Activated T-helper 2 cell treated with anti-CD3 and anti-CD28 coated beads, Interferon-gamma antibody, Interleukin-2, Interleukin-4, amounts not matched to agents 10 μg/mL and 5 μg/mL and 100 μg/mL, durations not matched to agents 14 hours and 24 hours and 36 hours (primary cell): ENCODE results near the gene TMEFF2. TPM values are rescaled to one million over a fixed set of nuclear protein-coding genes. Genes with fewer than 3 reads are reported as not detected.

ENCODE experiments used
- DNase-seq: peaks from one replicate; pipeline ENCODE4 v3.0.0; 2021; ENCODE audit warnings: low spot score
- H3K27ac Mint-ChIP-seq: one replicate; pipeline ENCODE4 v1.8.0; 2021; ENCODE audit warnings: mixed read lengths
- H3K27me3 Mint-ChIP-seq: one replicate; pipeline ENCODE4 v1.8.0; 2021; ENCODE audit warnings: low read depth, mixed read lengths
- H3K36me3 Mint-ChIP-seq: one replicate; pipeline ENCODE4 v1.8.0; 2021; ENCODE audit warnings: low read depth, mixed read lengths
- H3K4me1 Mint-ChIP-seq: one replicate; pipeline ENCODE4 v1.8.0; 2021; ENCODE audit warnings: low read depth, mixed read lengths
- H3K4me3 Mint-ChIP-seq: one replicate; pipeline ENCODE4 v1.8.0; 2021; ENCODE audit warnings: low read depth, mild to moderate bottlenecking, moderate library complexity, mixed read lengths
- H3K9me3 Mint-ChIP-seq: one replicate; pipeline ENCODE4 v1.8.0; 2021; ENCODE audit warnings: mixed read lengths
- intact Hi-C: fragments of 100-400 bp; cut with micrococcal nuclease; formaldehyde crosslinking; loops from one replicate; pipeline ENCODE4 v1.15.1; 2023
- total RNA-seq: library from RNA; stranded (reverse); gene quantifications from 2 replicates; pipeline ENCODE4 v1.2.3, GENCODE V29; 2022

The TMEFF2 gene
- total RNA-seq, 1 donor from 2014 or later: not detected

GRCh38 chr2:192069417-192069816 lies 125.3 kb downstream of the TMEFF2 start:
- Mint-ChIP-seq H3K9me3 (no peaks in the 10 kb centered on the region), H3K27me3 (peaks cover 9% of the 10 kb centered on the region), H3K4me3 (no peak overlapping the region), H3K27ac (no peak overlapping the region), H3K36me3 (no peaks in the 10 kb centered on the region), H3K4me1 (peaks cover 8% of the 10 kb centered on the region)
- DNase-seq: no peak
- intact Hi-C loops: no loop called here

DNA sequence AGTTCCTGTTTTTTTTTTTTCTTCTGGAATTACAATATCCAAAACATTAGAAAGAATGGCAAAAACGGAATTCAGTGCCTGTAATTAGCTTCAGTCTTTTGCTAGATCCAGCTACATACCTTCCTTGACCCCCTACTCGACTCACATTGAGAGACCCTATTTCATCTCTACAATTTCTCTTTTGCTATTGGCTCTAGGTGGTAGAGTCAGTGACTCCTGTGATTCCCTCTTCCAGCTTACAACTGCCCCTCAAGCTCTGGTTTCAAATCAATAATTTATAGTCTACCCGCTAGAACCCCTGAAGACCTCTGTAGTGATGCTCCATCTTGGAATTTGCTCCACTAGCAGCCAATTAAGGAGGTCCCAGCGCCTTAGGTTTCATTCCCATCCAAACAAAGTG lies 125.8 kb downstream of the TMEFF2 start:
- Mint-ChIP-seq H3K9me3 (no peaks in the 10 kb centered on the region), H3K4me1 (peaks cover 8% of the 10 kb centered on the region), H3K27ac (no peak overlapping the region), H3K36me3 (no peaks in the 10 kb centered on the region), H3K4me3 (no peak overlapping the region), H3K27me3 (peaks cover 11% of the 10 kb centered on the region)
- DNase-seq: no peak
- intact Hi-C loops: no loop called here

GRCh38 chr2:192067631-192068030 lies 127.1 kb downstream of the TMEFF2 start:
- no peak for DNase-seq
- no peaks in the 10 kb centered on the region for H3K9me3 Mint-ChIP-seq
- intact Hi-C loops: no loop called here
- no peak overlapping the region for H3K27ac Mint-ChIP-seq
- peaks cover 5% of the 10 kb centered on the region for H3K4me1 Mint-ChIP-seq
- no peak overlapping the region for H3K4me3 Mint-ChIP-seq
- H3K27me3 Mint-ChIP-seq: peaks cover 11% of the 10 kb centered on the region
- H3K36me3 Mint-ChIP-seq: no peaks in the 10 kb centered on the region

- Mint-ChIP-seq H3K4me1 (no peaks in the 10 kb centered on the region), H3K27me3 (peaks cover 11% of the 10 kb centered on the region), H3K36me3 (no peaks in the 10 kb centered on the region), H3K4me3 (no peak overlapping the region), H3K9me3 (no peaks in the 10 kb centered on the region), H3K27ac (no peak overlapping the region)
- intact Hi-C loops: no loop called here
- no peak for DNase-seq
Measured at GRCh38 chr2:192064459-192064858, 130.3 kb downstream of the TMEFF2 start.

GRCh38 chr2:192060161-192060560 lies 134.6 kb downstream of the TMEFF2 start:
- H3K27me3 Mint-ChIP-seq: peaks cover 5% of the 10 kb centered on the region
- H3K27ac Mint-ChIP-seq: no peak overlapping the region
- intact Hi-C loops: no loop called here
- H3K9me3 Mint-ChIP-seq: no peaks in the 10 kb centered on the region
- H3K36me3 Mint-ChIP-seq: no peaks in the 10 kb centered on the region
- DNase-seq: no peak
- no peaks in the 10 kb centered on the region for H3K4me1 Mint-ChIP-seq
- H3K4me3 Mint-ChIP-seq: no peak overlapping the region

GRCh38 chr2:192059266-192059665 lies 135.5 kb downstream of the TMEFF2 start:
- Mint-ChIP-seq H3K4me1 (no peaks in the 10 kb centered on the region), H3K27ac (no peak overlapping the region), H3K4me3 (no peak overlapping the region), H3K9me3 (no peaks in the 10 kb centered on the region), H3K36me3 (no peaks in the 10 kb centered on the region), H3K27me3 (no peaks in the 10 kb centered on the region)
- no peak for DNase-seq
- intact Hi-C loops: no loop called here

- intact Hi-C loops: no loop called here
- no peaks in the 10 kb centered on the region for H3K4me1 Mint-ChIP-seq
- no peaks in the 10 kb centered on the region for H3K27me3 Mint-ChIP-seq
- no peak overlapping the region for H3K4me3 Mint-ChIP-seq
- no peak for DNase-seq
- H3K36me3 Mint-ChIP-seq: no peaks in the 10 kb centered on the region
- no peak overlapping the region for H3K27ac Mint-ChIP-seq
- H3K9me3 Mint-ChIP-seq: no peaks in the 10 kb centered on the region
Measured at GRCh38 chr2:192053921-192054320, 140.8 kb downstream of the TMEFF2 start.

DNA sequence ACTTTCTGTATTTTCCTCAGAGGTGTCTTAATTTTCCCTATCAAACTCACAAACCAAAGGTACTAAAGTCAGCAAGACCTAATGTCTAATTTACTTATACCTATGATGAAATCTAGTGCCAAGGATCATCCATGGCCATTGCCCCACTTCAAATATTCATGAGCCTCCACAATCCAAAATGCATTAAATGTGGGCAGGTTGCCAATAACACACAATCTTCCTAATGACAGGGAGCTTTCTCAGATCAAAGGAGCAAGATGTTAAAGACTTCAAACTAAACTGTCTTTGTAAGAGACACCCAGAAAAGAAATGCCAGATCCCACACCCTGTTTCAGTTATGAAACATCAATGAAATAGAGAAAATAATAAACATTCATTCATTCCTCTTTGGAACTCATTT lies 143.2 kb downstream of the TMEFF2 start:
- Mint-ChIP-seq H3K9me3 (no peaks in the 10 kb centered on the region), H3K4me1 (no peaks in the 10 kb centered on the region), H3K4me3 (no peak overlapping the region), H3K36me3 (no peaks in the 10 kb centered on the region), H3K27me3 (no peaks in the 10 kb centered on the region), H3K27ac (no peak overlapping the region)
- intact Hi-C loops: no loop called here
- DNase-seq: no peak

DNA sequence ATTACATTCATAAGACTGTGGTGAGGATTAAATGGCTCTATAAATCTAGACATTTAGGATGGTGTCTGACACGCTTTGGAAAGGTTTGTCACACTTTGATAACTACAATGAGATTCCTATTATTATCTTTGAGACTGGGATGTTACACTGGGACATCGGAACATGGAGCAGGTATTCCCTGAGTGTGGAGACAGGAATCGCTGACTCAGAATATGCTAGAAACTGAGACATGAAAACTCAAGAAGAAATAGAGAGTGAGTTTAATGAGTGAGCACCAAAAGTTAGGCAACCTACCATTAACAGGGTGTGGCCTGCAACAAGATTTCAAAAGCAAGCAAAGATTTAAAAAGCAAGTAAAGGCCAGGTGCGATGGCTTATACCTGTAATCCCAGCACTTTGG lies 145.4 kb downstream of the TMEFF2 start:
- Mint-ChIP-seq H3K9me3 (no peaks in the 10 kb centered on the region), H3K27ac (no peak overlapping the region), H3K36me3 (no peaks in the 10 kb centered on the region), H3K4me3 (no peak overlapping the region), H3K27me3 (no peaks in the 10 kb centered on the region), H3K4me1 (no peaks in the 10 kb centered on the region)
- intact Hi-C loops: no loop called here
- no peak for DNase-seq

DNA sequence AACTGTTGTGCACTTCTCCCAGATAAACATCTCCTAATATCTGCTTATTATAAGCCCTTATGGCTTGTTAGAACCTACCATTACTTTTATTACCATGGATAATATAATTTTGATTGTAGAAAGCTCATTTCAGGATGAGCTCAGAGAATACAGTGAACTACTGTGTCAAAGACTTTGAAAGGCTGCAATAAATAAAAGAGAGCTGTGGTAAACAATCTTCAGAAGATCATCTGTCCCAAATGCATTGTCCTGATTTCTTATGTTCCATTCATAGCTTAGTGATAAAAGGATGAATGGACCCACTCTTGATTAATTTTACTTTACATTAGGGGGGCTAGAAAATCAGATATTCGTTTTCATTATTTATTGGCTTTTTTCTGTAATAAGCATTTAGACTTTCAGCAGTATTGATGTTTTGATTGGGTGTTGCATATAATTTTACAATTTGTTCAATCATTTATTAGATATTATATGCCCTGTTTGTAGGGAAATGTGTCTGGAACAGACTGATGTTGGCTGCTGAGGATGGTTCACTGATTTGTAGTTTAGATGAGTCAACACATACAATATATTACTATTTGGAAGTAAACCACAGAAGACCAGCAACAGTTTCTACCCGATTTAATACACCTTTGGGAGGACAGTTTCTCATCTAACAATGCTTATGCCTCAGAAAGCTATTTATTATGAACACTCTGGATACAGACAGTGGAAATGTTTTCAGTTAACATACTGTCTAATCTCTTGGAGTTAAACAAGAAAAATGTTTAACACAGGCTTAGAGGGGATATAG lies 147.2 kb downstream of the TMEFF2 start:
- Mint-ChIP-seq H3K27me3 (no peaks in the 10 kb centered on the region), H3K4me3 (no peak overlapping the region), H3K36me3 (no peaks in the 10 kb centered on the region), H3K27ac (no peak overlapping the region), H3K9me3 (no peaks in the 10 kb centered on the region), H3K4me1 (no peaks in the 10 kb centered on the region)
- intact Hi-C loops: no loop called here
- DNase-seq: no peak

DNA sequence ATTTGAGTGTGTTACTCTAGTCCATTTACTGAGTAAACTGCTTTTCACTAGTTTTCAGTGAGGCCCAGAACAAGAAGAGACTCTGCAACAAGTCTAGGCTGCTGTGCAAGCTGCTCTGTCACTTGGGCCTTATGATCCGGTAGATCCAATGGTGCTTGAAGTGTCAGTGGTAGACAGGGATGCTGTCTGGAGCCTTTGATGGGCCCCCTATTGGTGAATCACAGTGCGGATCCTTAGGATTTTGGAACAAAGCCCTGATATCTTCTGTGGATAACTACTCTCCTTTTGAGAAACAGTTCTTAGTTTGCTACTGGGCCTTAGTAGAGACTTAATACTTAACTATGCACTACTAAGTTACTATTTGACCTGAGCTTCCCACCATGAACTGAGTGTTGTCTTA lies 150.2 kb downstream of the TMEFF2 start:
- DNase-seq: no peak
- H3K36me3 Mint-ChIP-seq: no peaks in the 10 kb centered on the region
- H3K27me3 Mint-ChIP-seq: no peaks in the 10 kb centered on the region
- intact Hi-C loops: no loop called here
- no peaks in the 10 kb centered on the region for H3K4me1 Mint-ChIP-seq
- H3K4me3 Mint-ChIP-seq: no peak overlapping the region
- H3K9me3 Mint-ChIP-seq: no peaks in the 10 kb centered on the region
- no peak overlapping the region for H3K27ac Mint-ChIP-seq

- no peaks in the 10 kb centered on the region for H3K27me3 Mint-ChIP-seq
- no peaks in the 10 kb centered on the region for H3K9me3 Mint-ChIP-seq
- no peak overlapping the region for H3K27ac Mint-ChIP-seq
- H3K4me3 Mint-ChIP-seq: no peak overlapping the region
- no peaks in the 10 kb centered on the region for H3K36me3 Mint-ChIP-seq
- no peak for DNase-seq
- intact Hi-C loops: no loop called here
- no peaks in the 10 kb centered on the region for H3K4me1 Mint-ChIP-seq
Measured at GRCh38 chr2:192043216-192043870, 151.4 kb downstream of the TMEFF2 start.

GRCh38 chr2:192042126-192042525 lies 152.6 kb downstream of the TMEFF2 start:
- no peaks in the 10 kb centered on the region for H3K27me3 Mint-ChIP-seq
- intact Hi-C loops: no loop called here
- H3K36me3 Mint-ChIP-seq: no peaks in the 10 kb centered on the region
- no peak overlapping the region for H3K27ac Mint-ChIP-seq
- no peaks in the 10 kb centered on the region for H3K9me3 Mint-ChIP-seq
- H3K4me1 Mint-ChIP-seq: no peaks in the 10 kb centered on the region
- DNase-seq: no peak
- H3K4me3 Mint-ChIP-seq: no peak overlapping the region
